ENCODE measurements around the gene DNAH17. TPM values are rescaled to one million over a fixed set of nuclear protein-coding genes. Genes with fewer than 3 reads are reported as not detected.

Gene DNAH17
- polyA plus RNA-seq, 1 donor from 2014 or later: 1.1 TPM

GRCh38 chr17:78610951-78611511 lies 33.8 kb upstream of the DNAH17 start:
- no peaks in the 10 kb centered on the region for H3K4me1 Mint-ChIP-seq
- no peak overlapping the region for H3K4me3 Mint-ChIP-seq
- peaks cover 4% of the 10 kb centered on the region for H3K27me3 Mint-ChIP-seq
- H3K27ac Mint-ChIP-seq: no peak overlapping the region
- no peaks in the 10 kb centered on the region for H3K36me3 Mint-ChIP-seq
- H3K9me3 Mint-ChIP-seq: peaks cover 0 to 3% (median 0%) of the 10 kb centered on the region in 3 donors

DNA sequence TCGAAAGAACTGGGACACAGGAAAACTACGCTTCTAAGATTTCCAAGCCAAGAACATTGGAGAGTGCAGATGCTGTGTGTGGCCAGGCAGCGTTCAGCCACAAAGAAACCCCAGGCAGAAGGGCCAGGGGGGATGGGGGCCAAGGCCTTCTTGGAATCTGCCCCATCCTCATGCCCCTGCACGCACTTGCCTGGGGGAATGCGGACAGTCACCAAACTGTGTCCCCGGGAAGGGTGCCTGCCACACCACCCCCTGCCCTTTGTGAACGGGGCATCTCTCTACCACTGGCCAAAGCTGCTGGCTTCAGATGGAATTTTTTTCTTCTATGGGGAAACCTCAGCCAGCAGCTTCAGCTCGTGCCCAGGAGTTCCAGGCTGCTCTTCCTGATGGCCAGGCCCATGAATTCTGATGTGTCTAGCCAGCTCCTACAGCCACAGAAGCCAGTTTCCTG lies 32.0 kb upstream of the DNAH17 start:
- Mint-ChIP-seq H3K27me3 (peaks cover 4% of the 10 kb centered on the region), H3K27ac (no peak overlapping the region), H3K9me3 (peaks cover 0 to 3% (median 0%) of the 10 kb centered on the region in 3 donors), H3K36me3 (no peaks in the 10 kb centered on the region), H3K4me1 (no peaks in the 10 kb centered on the region), H3K4me3 (no peak overlapping the region)

- peaks cover 0 to 3% (median 0%) of the 10 kb centered on the region in 3 donors for H3K9me3 Mint-ChIP-seq
- H3K27ac Mint-ChIP-seq: no peak overlapping the region
- no peak overlapping the region for H3K4me3 Mint-ChIP-seq
- H3K27me3 Mint-ChIP-seq: peaks cover 4% of the 10 kb centered on the region
- no peaks in the 10 kb centered on the region for H3K4me1 Mint-ChIP-seq
- no peaks in the 10 kb centered on the region for H3K36me3 Mint-ChIP-seq
These were observed 31.6 kb upstream of the DNAH17 start for GRCh38 chr17:78608804-78609186.

GRCh38 chr17:78608122-78608803 lies 31.1 kb upstream of the DNAH17 start:
- peaks cover 0 to 3% (median 0%) of the 10 kb centered on the region in 3 donors for H3K9me3 Mint-ChIP-seq
- H3K4me3 Mint-ChIP-seq: no peak overlapping the region
- H3K4me1 Mint-ChIP-seq: no peaks in the 10 kb centered on the region
- H3K27ac Mint-ChIP-seq: peak overlapping the region in 1 of 3 donors; percentile 2
- H3K36me3 Mint-ChIP-seq: no peaks in the 10 kb centered on the region
- peaks cover 4% of the 10 kb centered on the region for H3K27me3 Mint-ChIP-seq

- Mint-ChIP-seq H3K4me1 (no peaks in the 10 kb centered on the region), H3K9me3 (peaks cover 0 to 3% (median 0%) of the 10 kb centered on the region in 3 donors), H3K27ac (no peak overlapping the region), H3K27me3 (peaks cover 6% of the 10 kb centered on the region), H3K36me3 (no peaks in the 10 kb centered on the region), H3K4me3 (no peak overlapping the region)
These were observed 29.8 kb upstream of the DNAH17 start for GRCh38 chr17:78607038-78607437.

DNA sequence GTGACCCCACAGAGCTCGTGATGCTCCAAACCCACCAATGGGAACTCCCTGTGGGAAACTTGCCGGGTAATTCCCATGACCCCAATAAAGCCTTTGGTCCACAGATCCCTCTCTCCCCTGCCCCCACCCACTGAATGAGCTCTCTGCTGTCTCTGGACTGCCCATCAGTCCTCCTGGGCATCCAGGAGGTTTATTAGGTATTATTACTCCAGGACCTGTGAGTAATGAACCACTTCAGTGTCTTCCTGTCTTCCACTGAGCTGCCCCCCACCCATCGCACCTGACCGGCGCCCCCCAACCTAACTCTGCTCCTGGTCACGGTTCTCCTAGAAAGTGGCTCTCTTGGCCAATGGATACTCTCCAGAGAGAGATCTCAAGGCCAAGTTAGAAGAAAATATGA lies 28.7 kb upstream of the DNAH17 start:
- Mint-ChIP-seq H3K9me3 (peaks cover 0 to 3% (median 0%) of the 10 kb centered on the region in 3 donors), H3K4me1 (no peaks in the 10 kb centered on the region), H3K36me3 (no peaks in the 10 kb centered on the region), H3K27ac (no peak overlapping the region), H3K27me3 (peaks cover 7% of the 10 kb centered on the region), H3K4me3 (no peak overlapping the region)

GRCh38 chr17:78605429-78605828 lies 28.2 kb upstream of the DNAH17 start:
- Mint-ChIP-seq H3K9me3 (peaks cover 0 to 3% (median 0%) of the 10 kb centered on the region in 3 donors), H3K4me1 (no peaks in the 10 kb centered on the region), H3K27me3 (peaks cover 9% of the 10 kb centered on the region), H3K36me3 (no peaks in the 10 kb centered on the region), H3K27ac (no peak overlapping the region), H3K4me3 (no peak overlapping the region)

DNA sequence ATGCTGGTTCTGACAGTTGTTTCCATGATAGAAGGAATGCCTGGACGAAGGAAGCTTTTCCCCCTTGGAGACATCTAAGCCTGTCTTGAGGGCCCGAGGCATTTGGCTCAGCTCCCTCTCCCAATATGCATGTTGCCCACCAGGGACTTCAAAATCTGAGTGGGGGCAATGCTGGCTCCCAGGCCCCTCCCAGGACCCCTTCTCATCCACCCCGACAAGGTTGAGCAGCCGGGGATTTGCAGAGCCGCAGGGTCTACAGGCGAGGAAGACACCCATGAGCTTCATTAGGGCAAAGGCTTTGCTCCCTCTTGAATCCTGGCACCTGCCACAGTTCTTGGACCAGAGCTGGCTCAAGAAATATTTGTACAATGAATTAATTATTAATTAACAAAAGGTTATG lies 25.1 kb upstream of the DNAH17 start:
- Mint-ChIP-seq H3K4me3 (no peak overlapping the region), H3K4me1 (no peaks in the 10 kb centered on the region), H3K36me3 (peaks cover 3% of the 10 kb centered on the region), H3K27ac (no peak overlapping the region), H3K9me3 (no peaks in the 10 kb centered on the region), H3K27me3 (peaks cover 15% of the 10 kb centered on the region)

DNA sequence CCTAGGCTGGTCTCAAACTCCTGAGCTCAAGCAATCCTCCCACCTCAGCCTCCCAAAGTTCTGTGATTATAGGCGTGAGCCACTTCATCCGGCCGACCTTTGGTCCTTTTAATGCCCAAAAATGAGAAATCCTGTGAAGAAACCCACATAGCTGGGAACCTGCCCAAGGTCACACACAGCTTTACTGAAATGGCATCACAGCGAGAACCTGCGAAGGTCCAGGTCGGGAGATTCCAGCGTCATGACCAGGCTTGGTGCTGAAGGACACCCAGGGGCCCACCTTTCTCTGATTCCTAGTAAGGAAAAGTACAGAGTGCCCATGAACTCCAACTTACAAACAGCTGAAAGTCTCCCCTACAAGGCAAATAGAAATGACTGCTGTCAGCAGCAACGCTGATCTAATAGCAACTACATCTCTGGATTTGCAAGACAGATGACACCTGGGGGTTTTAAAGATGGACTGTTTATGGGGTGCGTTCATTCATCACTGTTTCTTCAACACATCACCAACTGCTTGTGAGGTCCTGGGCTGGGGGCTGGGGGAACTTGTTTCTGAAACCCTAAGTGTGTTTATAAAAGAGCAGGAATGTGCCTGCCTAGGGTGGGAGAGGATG lies 24.5 kb upstream of the DNAH17 start:
- H3K36me3 Mint-ChIP-seq: peaks cover 3% of the 10 kb centered on the region
- H3K4me1 Mint-ChIP-seq: no peaks in the 10 kb centered on the region
- H3K27me3 Mint-ChIP-seq: peaks cover 19% of the 10 kb centered on the region
- no peak overlapping the region for H3K27ac Mint-ChIP-seq
- no peaks in the 10 kb centered on the region for H3K9me3 Mint-ChIP-seq
- H3K4me3 Mint-ChIP-seq: no peak overlapping the region

GRCh38 chr17:78600181-78600721 lies 23.1 kb upstream of the DNAH17 start:
- no peaks in the 10 kb centered on the region for H3K9me3 Mint-ChIP-seq
- H3K27me3 Mint-ChIP-seq: peaks cover 17% of the 10 kb centered on the region
- no peak overlapping the region for H3K4me3 Mint-ChIP-seq
- H3K4me1 Mint-ChIP-seq: no peaks in the 10 kb centered on the region
- no peak overlapping the region for H3K27ac Mint-ChIP-seq
- peaks cover 3% of the 10 kb centered on the region for H3K36me3 Mint-ChIP-seq

DNA sequence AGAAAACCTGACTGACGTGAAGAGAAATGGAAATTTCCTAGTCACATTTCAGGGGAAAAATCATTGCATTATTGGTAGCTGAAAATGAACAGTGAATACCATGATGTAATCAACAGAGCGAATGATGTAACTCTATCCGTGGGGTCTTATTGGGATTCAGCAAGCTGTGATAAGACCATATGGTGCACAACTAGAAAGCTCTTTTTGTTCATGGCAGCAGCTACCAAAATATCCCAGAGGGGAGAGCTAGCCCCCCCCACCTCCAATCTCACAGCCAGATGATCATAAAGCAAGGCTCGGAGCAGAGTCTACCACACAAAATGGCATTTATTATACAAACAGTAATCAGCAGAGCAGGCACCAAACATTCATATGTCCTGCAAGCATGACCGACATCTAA lies 22.2 kb upstream of the DNAH17 start:
- Mint-ChIP-seq H3K27me3 (peaks cover 17% of the 10 kb centered on the region), H3K36me3 (peaks cover 3% of the 10 kb centered on the region), H3K27ac (no peak overlapping the region), H3K4me3 (no peak overlapping the region), H3K9me3 (no peaks in the 10 kb centered on the region), H3K4me1 (no peaks in the 10 kb centered on the region)

DNA sequence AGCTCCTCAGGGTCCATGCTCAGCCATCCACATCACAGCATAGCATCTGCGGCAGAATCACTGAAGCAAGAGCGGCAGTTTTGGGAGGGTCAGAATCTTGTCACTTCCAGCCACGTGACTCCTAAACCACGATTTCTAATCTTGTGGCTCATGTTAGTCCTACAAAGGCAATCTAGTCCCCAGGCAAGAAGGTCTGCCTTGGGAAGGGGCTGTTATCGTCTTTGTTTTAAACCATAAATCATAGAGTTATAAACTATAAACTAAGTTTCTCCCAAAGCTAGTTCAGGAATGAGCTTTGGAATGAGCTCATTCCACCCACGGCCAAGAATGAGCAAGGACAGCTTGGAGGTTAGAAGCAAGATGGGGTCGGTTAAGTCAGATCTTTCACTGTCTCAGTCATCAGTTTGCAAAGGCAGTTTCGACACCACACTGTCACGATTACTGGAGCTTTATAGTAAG lies 20.8 kb upstream of the DNAH17 start:
- Mint-ChIP-seq H3K4me1 (no peaks in the 10 kb centered on the region), H3K27me3 (peaks cover 17% of the 10 kb centered on the region), H3K36me3 (peaks cover 3% of the 10 kb centered on the region), H3K4me3 (no peak overlapping the region), H3K9me3 (no peaks in the 10 kb centered on the region), H3K27ac (no peak overlapping the region)

DNA sequence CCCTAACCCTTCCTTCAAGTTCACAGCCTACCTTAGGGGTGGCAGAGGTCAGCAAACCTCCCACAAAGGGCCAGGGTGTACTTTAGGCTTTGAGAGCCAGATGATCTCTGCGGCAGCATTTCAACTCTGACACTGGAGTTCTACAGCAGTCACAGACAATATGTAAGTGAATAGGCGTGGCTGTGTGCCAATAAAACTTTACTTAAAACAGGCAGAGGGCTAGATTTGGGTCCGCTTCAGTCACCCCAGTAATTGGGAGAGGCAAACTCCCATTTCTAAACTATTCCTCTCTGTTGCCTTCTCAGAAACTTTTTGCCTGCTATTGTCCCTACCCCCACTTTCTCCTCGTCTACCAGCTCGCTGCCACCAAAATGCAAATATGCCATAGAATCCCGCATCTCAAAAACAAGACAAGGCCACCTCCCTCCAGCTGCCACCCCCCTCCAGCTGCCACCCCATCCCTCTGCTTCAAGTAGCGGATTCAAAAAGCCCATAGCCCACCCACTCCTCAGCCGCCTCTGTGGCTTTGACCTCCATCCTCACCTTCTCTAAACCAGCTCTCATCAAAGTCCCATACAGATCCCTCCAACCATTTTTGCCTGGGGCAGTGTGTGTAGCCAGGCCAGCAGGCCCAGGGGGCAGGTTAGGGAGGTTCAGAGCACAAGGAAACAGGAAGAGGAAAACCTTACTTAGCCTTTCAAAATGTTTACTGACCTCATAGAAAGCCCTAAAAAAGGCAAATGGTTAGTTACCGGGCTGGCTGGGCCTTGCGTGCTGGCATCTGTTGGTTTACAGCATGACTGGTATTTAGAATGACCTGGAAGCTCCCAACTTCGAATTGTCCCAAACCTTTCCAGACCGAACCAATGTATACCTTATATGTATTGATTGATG lies 19.9 kb upstream of the DNAH17 start:
- peaks cover 18% of the 10 kb centered on the region for H3K27me3 Mint-ChIP-seq
- H3K4me1 Mint-ChIP-seq: peaks cover under 1 to 4% (median 3%) of the 10 kb centered on the region in 3 donors
- H3K4me3 Mint-ChIP-seq: no peak overlapping the region
- H3K27ac Mint-ChIP-seq: no peak overlapping the region
- no peaks in the 10 kb centered on the region for H3K9me3 Mint-ChIP-seq
- peaks cover 3% of the 10 kb centered on the region for H3K36me3 Mint-ChIP-seq

DNA sequence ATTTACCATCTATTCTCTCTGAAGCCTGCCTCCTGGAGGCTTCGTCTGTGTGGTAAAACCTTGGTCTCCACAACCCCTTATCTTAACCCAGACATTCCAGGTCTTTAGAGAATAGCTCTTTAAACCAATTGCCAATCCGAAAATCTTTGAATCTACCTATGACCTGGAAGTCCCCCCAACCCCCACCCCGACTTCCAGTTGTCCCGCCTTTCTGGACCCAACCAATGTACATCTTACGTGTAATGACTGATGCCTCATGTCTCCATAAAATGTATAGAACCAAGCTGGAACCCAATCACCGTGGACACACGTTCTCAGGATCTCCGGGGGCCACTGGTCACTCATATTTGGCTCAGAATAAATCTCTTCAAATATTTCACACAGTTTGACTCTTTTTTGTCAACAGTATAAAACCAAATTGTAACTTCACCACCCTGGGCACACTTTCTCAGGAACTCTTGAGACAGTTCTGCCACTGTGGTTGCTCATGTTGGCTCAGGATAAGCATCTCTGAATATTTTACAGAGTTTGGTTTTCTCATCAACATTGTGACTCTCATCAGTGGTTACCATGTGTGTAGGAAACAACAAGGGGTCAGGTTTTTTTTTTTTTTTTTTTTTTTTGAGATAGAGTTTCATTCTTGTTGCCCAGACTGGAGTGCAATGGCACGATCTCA lies 18.1 kb upstream of the DNAH17 start:
- Mint-ChIP-seq H3K27me3 (peaks cover 16% of the 10 kb centered on the region), H3K4me1 (peaks cover 3 to 6% (median 6%) of the 10 kb centered on the region in 3 donors), H3K36me3 (peaks cover 3% of the 10 kb centered on the region), H3K27ac (no peak overlapping the region), H3K4me3 (peak overlapping the region in 1 of 4 donors; percentile 37), H3K9me3 (no peaks in the 10 kb centered on the region)

Data from IgD-negative memory B cell (primary cell).